Esophagus squamous epithelium (tissue), 5 donors: ENCODE measurements around the gene ASZ1. TPM values are rescaled to one million over a fixed set of nuclear protein-coding genes. Genes with fewer than 3 reads are reported as not detected.

Source experiments
- DNase-seq: peaks from one replicate; lab custom pipeline; 2025; lab: John Stamatoyannopoulos, UW
- H3K27ac ChIP-seq, 4 donors: fragments of 200-600 bp; sonication (generic); one replicate each; pipeline ENCODE4 v1.5.1; 2016 to 2019; ENCODE audit warnings: mild to moderate bottlenecking in 1 of 4
- H3K27me3 ChIP-seq, 4 donors: fragments of 200-600 bp; sonication (generic); 1 replicate in 3 of 4; 2 replicates in 1 of 4; pipeline versions ENCODE4 v1.5.1 to v1.6.0; 2017 to 2021; ENCODE audit warnings: antibody characterized with exemption in 1 of 4
- H3K36me3 ChIP-seq, 3 donors: fragments of 200-600 bp; sonication (generic); one replicate each; pipeline ENCODE4 v1.5.1; 2016 to 2019
- H3K4me1 ChIP-seq, 3 donors: fragments of 200-600 bp; sonication (generic); one replicate each; pipeline ENCODE4 v1.5.1; 2017 to 2019
- H3K4me3 ChIP-seq, 4 donors: fragments of 200-600 bp; sonication (generic); 1 replicate in 3 of 4; 2 replicates in 1 of 4; pipeline ENCODE4 v1.5.1; 2016 to 2019; ENCODE audit warnings: mild to moderate bottlenecking in 2 of 4, moderate library complexity in 1 of 4
- H3K9me3 ChIP-seq, 3 donors: fragments of 200-600 bp; sonication (generic); one replicate each; pipeline ENCODE4 v1.5.1; 2016 to 2019
- CTCF ChIP-seq, 6 experiments: fragments of 450-650 bp in 4 of 6; fragments of 200-600 bp in 2 of 6; sonication (generic) in 2 of 6; IDR thresholded peaks; one replicate each; pipeline ENCODE4 v1.5.1; 2016 to 2019; ENCODE audit warnings: antibody characterized with exemption in 6 of 6, mild to moderate bottlenecking in 4 of 6, moderate library complexity in 4 of 6
- POLR2A ChIP-seq, 4 donors: fragments of 450-650 bp; IDR thresholded peaks; one replicate each; pipeline ENCODE4 v1.6.1; 2017; ENCODE audit warnings: antibody characterized with exemption in 4 of 4, mild to moderate bottlenecking in 4 of 4, moderate library complexity in 3 of 4
- WGBS, 2 donors: methylation state at CpG; one replicate each; pipeline ENCODE4 v1.1.5; 2018; 5-methylcytosine and 5-hydroxymethylcytosine counted together
- intact Hi-C: fragments of 100-400 bp; cut with DNase I; formaldehyde crosslinking; loops from one replicate; pipeline ENCODE4 v1.15.0; 2022
- total RNA-seq, 4 donors: library from RNA; depleted of rRNA; stranded (reverse); fragments of >200 nt; gene quantifications; one replicate each; pipeline ENCODE4 v1.1.0, GENCODE V29; 2016
- donor health status: DM: yes; HTN: yes; CAD: no.

ASZ1 gene
- total RNA-seq, 4 donors from 2014 or later: not detected

GRCh38 chr7:117459735-117460134 is 32.4 kb upstream of the ASZ1 start:
- Histone ChIP-seq H3K4me3 (no peak overlapping the region), H3K36me3 (no peaks in the 10 kb centered on the region), H3K9me3 (no peaks in the 10 kb centered on the region), H3K27me3 (no peaks in the 10 kb centered on the region), H3K4me1 (no peaks in the 10 kb centered on the region), H3K27ac (no peak overlapping the region)
- intact Hi-C loops: loop anchor here (5.0 to 10.0 kb wide), 2 partner anchors 253 to 695 kb away; no protein-coding TSS in a partner anchor
- TF ChIP-seq CTCF (IDR thresholded peaks at IDR 0.05) (no peak), POLR2A (IDR thresholded peaks at IDR 0.05) (no peak)
- no peak for DNase-seq

- Histone ChIP-seq H3K4me3 (no peak overlapping the region), H3K27me3 (no peaks in the 10 kb centered on the region), H3K36me3 (no peaks in the 10 kb centered on the region), H3K27ac (no peak overlapping the region), H3K4me1 (no peaks in the 10 kb centered on the region), H3K9me3 (no peaks in the 10 kb centered on the region)
- TF ChIP-seq CTCF (IDR thresholded peaks at IDR 0.05) (peak in 5 of 6 experiments; percentile 40 to 67 (median 50)), POLR2A (IDR thresholded peaks at IDR 0.05) (no peak)
- 30 to 36% methylated on average over 3 of the region's 3 CpGs for WGBS, 2 donors
- DNase-seq: no peak
- intact Hi-C loops: no loop called here
Observed at GRCh38 chr7:117458977-117459583, 31.8 kb upstream of the ASZ1 start.

- no peak for TF ChIP-seq CTCF (IDR thresholded peaks at IDR 0.05)
- no peak for TF ChIP-seq POLR2A (IDR thresholded peaks at IDR 0.05)
- no peaks in the 10 kb centered on the region for H3K9me3 ChIP-seq
- no peaks in the 10 kb centered on the region for H3K27me3 ChIP-seq
- WGBS, 2 donors: 43 to 57% methylated on average over 1 to 2 of the region's 2 CpGs
- intact Hi-C loops: no loop called here
- no peaks in the 10 kb centered on the region for H3K36me3 ChIP-seq
- H3K4me1 ChIP-seq: no peaks in the 10 kb centered on the region
- H3K4me3 ChIP-seq: no peak overlapping the region
- no peak overlapping the region for H3K27ac ChIP-seq
- no peak for DNase-seq
Observed at GRCh38 chr7:117448655-117449054, 21.4 kb upstream of the ASZ1 start.

GRCh38 chr7:117446220-117446815 is 19.0 kb upstream of the ASZ1 start:
- 63 to 71% methylated on average over 4 of the region's 4 CpGs for WGBS, 2 donors
- no peak for TF ChIP-seq CTCF (IDR thresholded peaks at IDR 0.05)
- TF ChIP-seq POLR2A (IDR thresholded peaks at IDR 0.05): no peak
- H3K36me3 ChIP-seq: no peaks in the 10 kb centered on the region
- no peak overlapping the region for H3K27ac ChIP-seq
- peaks cover 0 to 8% (median 0%) of the 10 kb centered on the region in 3 donors for H3K4me1 ChIP-seq
- no peak overlapping the region for H3K4me3 ChIP-seq
- H3K27me3 ChIP-seq: no peaks in the 10 kb centered on the region
- intact Hi-C loops: no loop called here
- no peaks in the 10 kb centered on the region for H3K9me3 ChIP-seq
- DNase-seq: no peak

- TF ChIP-seq POLR2A (IDR thresholded peaks at IDR 0.05): no peak
- TF ChIP-seq CTCF (IDR thresholded peaks at IDR 0.05): no peak
- H3K9me3 ChIP-seq: peaks cover 0 to 5% (median 0%) of the 10 kb centered on the region in 3 donors
- no peaks in the 10 kb centered on the region for H3K36me3 ChIP-seq
- H3K27me3 ChIP-seq: no peaks in the 10 kb centered on the region
- H3K4me1 ChIP-seq: peaks cover 0 to 8% (median 0%) of the 10 kb centered on the region in 3 donors
- intact Hi-C loops: no loop called here
- no peak overlapping the region for H3K4me3 ChIP-seq
- 75 to 77% methylated on average over 1 of the region's 1 CpG for WGBS, 2 donors
- H3K27ac ChIP-seq: no peak overlapping the region
- DNase-seq: no peak
Observed at GRCh38 chr7:117445206-117445605, 17.9 kb upstream of the ASZ1 start.
